ENCODE results near the gene OR6B1.

DNA sequence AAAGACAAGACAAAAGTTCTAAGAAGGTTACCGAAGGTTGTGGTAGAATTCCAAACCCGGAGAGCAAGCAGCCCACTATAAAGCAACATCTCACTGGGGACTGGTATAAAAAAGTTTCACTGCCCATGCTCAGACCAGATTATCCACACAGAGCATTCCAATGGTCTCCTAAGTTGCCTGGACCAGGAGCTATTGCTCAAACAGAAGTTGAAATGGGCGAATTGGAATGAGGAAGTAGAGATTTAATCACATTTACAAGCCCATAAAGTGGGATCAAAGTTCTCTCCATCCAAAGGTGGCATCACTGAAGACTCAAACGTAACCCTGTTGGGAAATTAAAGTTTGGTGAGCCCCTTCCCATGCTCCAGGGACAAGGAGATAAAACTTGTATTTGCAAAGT, 25.7 kb upstream of the OR6B1 start:
- TF ChIP-seq EZH2 (IDR thresholded peaks at IDR 0.05; ENCODE audit: low read length), result no peak
- TF ChIP-seq, protein P1, sequence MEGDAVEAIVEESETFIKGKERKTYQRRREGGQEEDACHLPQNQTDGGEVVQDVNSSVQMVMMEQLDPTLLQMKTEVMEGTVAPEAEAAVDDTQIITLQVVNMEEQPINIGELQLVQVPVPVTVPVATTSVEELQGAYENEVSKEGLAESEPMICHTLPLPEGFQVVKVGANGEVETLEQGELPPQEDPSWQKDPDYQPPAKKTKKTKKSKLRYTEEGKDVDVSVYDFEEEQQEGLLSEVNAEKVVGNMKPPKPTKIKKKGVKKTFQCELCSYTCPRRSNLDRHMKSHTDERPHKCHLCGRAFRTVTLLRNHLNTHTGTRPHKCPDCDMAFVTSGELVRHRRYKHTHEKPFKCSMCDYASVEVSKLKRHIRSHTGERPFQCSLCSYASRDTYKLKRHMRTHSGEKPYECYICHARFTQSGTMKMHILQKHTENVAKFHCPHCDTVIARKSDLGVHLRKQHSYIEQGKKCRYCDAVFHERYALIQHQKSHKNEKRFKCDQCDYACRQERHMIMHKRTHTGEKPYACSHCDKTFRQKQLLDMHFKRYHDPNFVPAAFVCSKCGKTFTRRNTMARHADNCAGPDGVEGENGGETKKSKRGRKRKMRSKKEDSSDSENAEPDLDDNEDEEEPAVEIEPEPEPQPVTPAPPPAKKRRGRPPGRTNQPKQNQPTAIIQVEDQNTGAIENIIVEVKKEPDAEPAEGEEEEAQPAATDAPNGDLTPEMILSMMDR (optimal IDR thresholded peaks at IDR 0.05 in 1 of 3, IDR thresholded peaks at IDR 0.05 in 1 of 3, conservative IDR thresholded peaks at IDR 0.05 in 1 of 3; ENCODE audit: extremely low read depth in 1 of 3, insufficient read depth in 2 of 3, low read length in 3 of 3), result no peak

All from keratinocyte (primary cell).